GM18870 (cell line): ENCODE data around the gene SERPINB1.
"Not testable (repeated sequence)": the region's sequence is repeated elsewhere in the genome, so short reads cannot be mapped to it uniquely, and the experiment has no call there.

Source experiments
- ATAC-seq: cut with Tn5 transposase; IDR thresholded peaks from one replicate; pipeline ENCODE4 v1.9.1; 2021; ENCODE audit warnings: moderate library complexity; ENCODE audit not compliant: unreplicated experiment

SERPINB1 gene

GRCh38 chr6:2841264-2842138 lies at the start of gene SERPINB1:
TSS of gene SERPINB1 (minus strand) at chr6:2841863. CDS start at chr6:2840586, 1,277 bp downstream.
- no peak for ATAC-seq

- no peak for ATAC-seq
Measured at GRCh38 chr6:2890976-2891767, 49.5 kb upstream of the SERPINB1 start.

GRCh38 chr6:2885967-2886735 lies 44.5 kb upstream of the SERPINB1 start:
- no peak for ATAC-seq

- no peak for ATAC-seq
Measured at GRCh38 chr6:2884804-2885203, 43.1 kb upstream of the SERPINB1 start.

GRCh38 chr6:2883673-2884072 lies 42.0 kb upstream of the SERPINB1 start:
- no peak for ATAC-seq

- no peak for ATAC-seq
Measured at GRCh38 chr6:2881423-2881822, 39.8 kb upstream of the SERPINB1 start.

GRCh38 chr6:2880156-2880555 lies 38.5 kb upstream of the SERPINB1 start:
- not testable (repeated sequence) for ATAC-seq

GRCh38 chr6:2877960-2878359 lies 36.3 kb upstream of the SERPINB1 start:
- no peak for ATAC-seq

GRCh38 chr6:2877057-2877882 lies 35.6 kb upstream of the SERPINB1 start:
- no peak for ATAC-seq

- ATAC-seq: no peak
Measured at GRCh38 chr6:2876210-2877056, 34.8 kb upstream of the SERPINB1 start.

GRCh38 chr6:2875359-2876191 lies 33.9 kb upstream of the SERPINB1 start:
- no peak for ATAC-seq

GRCh38 chr6:2873643-2874042 lies 32.0 kb upstream of the SERPINB1 start:
- no peak for ATAC-seq

GRCh38 chr6:2872423-2873358 lies 31.0 kb upstream of the SERPINB1 start:
- ATAC-seq: no peak

GRCh38 chr6:2871953-2872352 lies 30.3 kb upstream of the SERPINB1 start:
- ATAC-seq: no peak

GRCh38 chr6:2871102-2871501 lies 29.4 kb upstream of the SERPINB1 start:
- ATAC-seq: no peak

GRCh38 chr6:2870046-2870636 lies 28.5 kb upstream of the SERPINB1 start:
- ATAC-seq: no peak

- ATAC-seq: no peak
Measured at GRCh38 chr6:2868637-2869036, 27.0 kb upstream of the SERPINB1 start.
